Islet of Langerhans (tissue), 1 donor: ENCODE results near the gene NOVA1.
"Not testable (repeated sequence)": the region's sequence is repeated elsewhere in the genome, so short reads cannot be mapped to it uniquely, and the experiment has no call there.

Experiments used
- FAIRE-seq: peaks from one replicate; lab custom pipeline; 2011; peaks lifted over from hg19 to GRCh38; lab: Jason Lieb, UNC

Gene NOVA1

GRCh38 chr14:26597589-26598080 lies at the start of gene NOVA1:
NOVA1 (minus strand) TSS chr14:26598033; CDS start chr14:26597436, 597 bp downstream.
- FAIRE-seq = no peak

GRCh38 chr14:26645057-26645456 lies 47.2 kb upstream of the NOVA1 start:
- FAIRE-seq = not testable (repeated sequence)

- FAIRE-seq = no peak
These were observed 38.7 kb upstream of the NOVA1 start for GRCh38 chr14:26636561-26636960.

- FAIRE-seq = not testable (repeated sequence)
These were observed 37.1 kb upstream of the NOVA1 start for GRCh38 chr14:26634946-26635345.

GRCh38 chr14:26626256-26626655 lies 28.4 kb upstream of the NOVA1 start:
- no peak for FAIRE-seq

GRCh38 chr14:26622611-26623010 lies 24.8 kb upstream of the NOVA1 start:
- no peak for FAIRE-seq

- FAIRE-seq = no peak
These were observed 24.2 kb upstream of the NOVA1 start for GRCh38 chr14:26621807-26622560.

- no peak for FAIRE-seq
These were observed 23.5 kb upstream of the NOVA1 start for GRCh38 chr14:26621364-26621763.

- FAIRE-seq = no peak
These were observed 13.4 kb upstream of the NOVA1 start for GRCh38 chr14:26611259-26611658.

- no peak for FAIRE-seq
These were observed 9.0 kb upstream of the NOVA1 start for GRCh38 chr14:26606729-26607312.

GRCh38 chr14:26605602-26606001 lies 7.8 kb upstream of the NOVA1 start:
- FAIRE-seq = no peak

- FAIRE-seq = no peak
These were observed 5.1 kb upstream of the NOVA1 start for GRCh38 chr14:26602902-26603301.

GRCh38 chr14:26601856-26602255 lies 4.0 kb upstream of the NOVA1 start:
- FAIRE-seq = no peak

GRCh38 chr14:26599291-26599690 lies 1.5 kb upstream of the NOVA1 start:
- FAIRE-seq = peak; percentile 45

- no peak for FAIRE-seq
These were observed 869 bp upstream of the NOVA1 start for GRCh38 chr14:26598672-26599131.

GRCh38 chr14:26598081-26598671 lies 343 bp upstream of the NOVA1 start:
- peak; percentile 68 for FAIRE-seq

- FAIRE-seq = no peak
These were observed 703 bp downstream of the NOVA1 start for GRCh38 chr14:26597071-26597588.

GRCh38 chr14:26596543-26597061 lies 1.2 kb downstream of the NOVA1 start:
- no peak for FAIRE-seq

GRCh38 chr14:26595926-26596542 lies 1.8 kb downstream of the NOVA1 start:
- no peak for FAIRE-seq

- FAIRE-seq = peak; percentile 87
These were observed 2.9 kb downstream of the NOVA1 start for GRCh38 chr14:26594756-26595545.

- FAIRE-seq = peak; percentile 71
These were observed 3.7 kb downstream of the NOVA1 start for GRCh38 chr14:26594148-26594547.
